OCI-LY7 (cell line): ENCODE measurements around the gene SAT1. TPM values are rescaled to one million over a fixed set of nuclear protein-coding genes. Genes with fewer than 3 reads are reported as not detected.
A peak's percentile ranks its signal among the peaks of the same experiment; 100 is the strongest.

Experiments
- BruUV-seq: library from RNA; stranded (reverse); fragments of 400-500 nt; replicated peaks from 2 replicates; lab custom pipeline; 2021; lab: Mats Ljungman, UMichigan
- CTCF ChIA-PET: fragments of 300-600 bp; sonication (Branson Sonifier 250); formaldehyde crosslinking; loops from one replicate; lab custom pipeline; 2022; ENCODE audit warnings: antibody characterized with exemption; ENCODE audit not compliant: unreplicated experiment; lab: Charles Lee
- POLR2A ChIA-PET: fragments of 300-600 bp; sonication (Branson Sonifier 250); formaldehyde crosslinking; loops from one replicate; lab custom pipeline; 2022; ENCODE audit warnings: antibody characterized with exemption; lab: Charles Lee
- DNase-seq: peaks from one replicate; pipeline ENCODE4 v3.0.0-alpha.2; 2015; ENCODE audit warnings: low spot score
- H2AFZ ChIP-seq: fragments of 200-600 bp; sonication (generic), shearing (Covaris generic); 2 replicates; pipeline ENCODE4 v1.6.1; 2014; ENCODE audit warnings: mild to moderate bottlenecking, antibody characterized with exemption, low read length, moderate library complexity
- H3K27ac ChIP-seq: fragments of 200-600 bp; sonication (generic); 2 replicates; pipeline ENCODE4 v1.5.1; 2014; ENCODE audit warnings: mixed run types, low read depth, mild to moderate bottlenecking, moderate library complexity, low read length, inconsistent platforms; ENCODE audit not compliant: poor library complexity, severe bottlenecking
- H3K36me3 ChIP-seq: fragments of 200-600 bp; sonication (generic); 2 replicates; pipeline ENCODE4 v1.6.1; 2014; ENCODE audit warnings: mild to moderate bottlenecking, antibody characterized with exemption, low read length, moderate library complexity, mixed read lengths; ENCODE audit not compliant: insufficient read depth
- H3K4me1 ChIP-seq: fragments of 200-600 bp; sonication (generic); 2 replicates; pipeline ENCODE4 v1.5.1; 2014; ENCODE audit warnings: mild to moderate bottlenecking, low read length; ENCODE audit not compliant: insufficient read depth, poor library complexity, severe bottlenecking
- H3K4me2 ChIP-seq: fragments of 200-600 bp; sonication (generic); 2 replicates; pipeline ENCODE4 v1.6.1; 2014; ENCODE audit warnings: mild to moderate bottlenecking, low read length
- H3K4me3 ChIP-seq: fragments of 200-600 bp; sonication (generic); 2 replicates; pipeline ENCODE4 v1.5.1; 2014; ENCODE audit warnings: mild to moderate bottlenecking, low read depth, low read length; ENCODE audit not compliant: poor library complexity, severe bottlenecking
- H3K79me2 ChIP-seq: fragments of 200-600 bp; sonication (generic); 2 replicates; pipeline ENCODE4 v1.6.1; 2016; ENCODE audit warnings: low read depth, mild to moderate bottlenecking, low read length, moderate library complexity, mixed read lengths; ENCODE audit not compliant: insufficient read depth
- H3K9me2 ChIP-seq: fragments of 200-600 bp; sonication (generic); 2 replicates; pipeline ENCODE4 v1.6.1; 2016; ENCODE audit warnings: mild to moderate bottlenecking, low read length, mixed read lengths; ENCODE audit not compliant: insufficient read depth
- H3K9me3 ChIP-seq: fragments of 200-600 bp; sonication (generic); 2 replicates; pipeline ENCODE4 v1.6.1; 2014; ENCODE audit warnings: mild to moderate bottlenecking, mixed run types, low read length, mixed read lengths
- H4K20me1 ChIP-seq: fragments of 200-600 bp; sonication (generic); 2 replicates; pipeline ENCODE4 v1.6.1; 2014; ENCODE audit warnings: mild to moderate bottlenecking, antibody characterized with exemption, low read length, moderate library complexity, mixed read lengths; ENCODE audit not compliant: insufficient read depth
- CTCF ChIP-seq: fragments of 200-600 bp; sonication (generic); conservative IDR thresholded peaks from 2 replicates; pipeline ENCODE4 v1.5.1; 2014; ENCODE audit warnings: mild to moderate bottlenecking, antibody characterized with exemption, low read length, moderate library complexity, mixed read lengths
- EZH2phosphoT487 ChIP-seq: fragments of 200-600 bp; sonication (generic); IDR thresholded peaks from 2 replicates; pipeline ENCODE4 v1.6.1; 2018; ENCODE audit warnings: low read depth, borderline replicate concordance, mild to moderate bottlenecking, mixed run types, antibody characterized with exemption, low read length, moderate library complexity, mixed read lengths
- intact Hi-C: fragments of 100-400 bp; cut with micrococcal nuclease; formaldehyde crosslinking; loops from one replicate; pipeline ENCODE4 v1.10.0; 2022; ENCODE audit not compliant: unreplicated experiment
- total RNA-seq, 2 experiments: library from RNA; depleted of rRNA in 1 of 2; stranded (reverse); fragments of >200 nt in 1 of 2; shearing (Covaris generic) in 1 of 2; gene quantifications; 2 replicates each; pipeline ENCODE4 v1.2.3, GENCODE V29; 2014 to 2022

SAT1 gene
- total RNA-seq, 2 experiments from 2014 or later: 46.9 to 50.7 TPM

GRCh38 chrX:23784470-23785331, 1.7 kb downstream of the SAT1 start:
- Histone ChIP-seq H3K4me2 (peak overlapping the region; percentile 84), H3K9me2 (no peaks in the 10 kb centered on the region), H3K79me2 (peaks cover 12% of the 10 kb centered on the region; the same call in 1 of the 2 replicates), H3K9me3 (no peaks in the 10 kb centered on the region), H4K20me1 (no peaks in the 10 kb centered on the region), H3K27ac (no peak overlapping the region), H2AFZ (peak overlapping the region; percentile 70; the same call in 1 of the 2 replicates), H3K4me1 (peaks cover 26% of the 10 kb centered on the region), H3K36me3 (peaks cover 17% of the 10 kb centered on the region), H3K4me3 (peak overlapping the region; percentile 89)
- BruUV-seq: TSS peak; percentile 80
- intact Hi-C loops: no loop called here
- peak; percentile 63 for DNase-seq
- ChIA-PET CTCF (interaction anchor here (2.6 kb wide), 1 partner anchor 117 kb away, joined by 16 read pairs; no protein-coding TSS in a partner anchor), POLR2A (interaction anchor here (0.6 to 2.7 kb wide), 3 partner anchors 117 to 306 kb away, joined by 6 to 16 read pairs (median 13); no protein-coding TSS in a partner anchor)
- TF ChIP-seq EZH2phosphoT487: no peak
- no peak for TF ChIP-seq CTCF

- no peak for DNase-seq
- Histone ChIP-seq H3K4me1 (peaks cover 26% of the 10 kb centered on the region), H3K9me2 (no peaks in the 10 kb centered on the region), H3K4me2 (no peak overlapping the region), H3K79me2 (peaks cover 12% of the 10 kb centered on the region; the same call in 1 of the 2 replicates), H4K20me1 (no peaks in the 10 kb centered on the region), H3K36me3 (peaks cover 17% of the 10 kb centered on the region), H3K27ac (no peak overlapping the region), H3K9me3 (no peaks in the 10 kb centered on the region), H2AFZ (no peak overlapping the region), H3K4me3 (no peak overlapping the region)
- TF ChIP-seq CTCF (no peak), EZH2phosphoT487 (no peak)
- intact Hi-C loops: no loop called here
- ChIA-PET CTCF (no interaction called here), POLR2A (no interaction called here)
- BruUV-seq: no TSS peak
Observed at GRCh38 chrX:23785580-23785979, 2.6 kb downstream of the SAT1 start.
